Measurements from ENCODE around the gene COMT. TPM values are rescaled to one million over a fixed set of nuclear protein-coding genes. Genes with fewer than 3 reads are reported as not detected.
A peak's percentile ranks its signal among the peaks of the same experiment; 100 is the strongest.

The COMT gene
- total and polyA plus RNA-seq, 9 of the 15 experiments (the other 6 are each of a cell fraction or from before 2014, with no cell fraction given), result 12.5 to 351 (median 155) TPM

DNA sequence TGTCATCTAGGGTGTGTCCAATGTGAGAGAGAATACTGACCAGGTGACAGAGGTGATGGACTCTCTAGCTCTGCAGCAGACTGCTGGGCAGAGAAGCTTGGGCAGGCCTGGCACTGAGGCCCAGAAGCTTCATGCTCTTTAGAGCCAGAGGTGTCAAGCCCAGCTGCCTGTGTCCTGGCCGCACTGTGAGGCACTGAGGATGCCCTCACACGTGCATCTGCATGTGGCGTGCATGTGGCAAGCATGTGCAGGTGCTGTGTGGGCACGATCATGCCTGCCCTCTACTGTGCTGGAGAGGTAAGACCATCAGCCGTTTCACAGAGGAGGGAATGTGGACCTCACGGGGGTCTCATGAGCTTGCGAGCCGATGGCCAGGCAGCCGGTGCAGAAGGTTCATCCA is 15.9 kb downstream of the COMT start (continued):
- TF ChIP-seq ZBTB7A (IDR thresholded peaks at IDR 0.05; ENCODE audit: borderline replicate concordance, control insufficient read depth, low read depth, low read length) (peak; percentile 46; the same call in 1 of the 2 replicates), MTA3 (IDR thresholded peaks at IDR 0.05; ENCODE audit: borderline replicate concordance) (0 out of 2 replicates have a peak, but pooled peaks have one; percentile 55), YY1 (IDR thresholded peaks at IDR 0.05; ENCODE audit: borderline replicate concordance in 1 of 3, control insufficient read depth in 1 of 3, extremely low read depth in 1 of 3, insufficient read depth in 3 of 3, insufficient read length in 1 of 3, insufficient replicate concordance in 2 of 3, low read depth in 1 of 3, low read length in 2 of 3) (peak in 1 of 3 experiments; percentile 7), MTA2 (IDR thresholded peaks at IDR 0.05; ENCODE audit: low read depth) (no peak), NCOA6 (IDR thresholded peaks at IDR 0.05) (no peak), BDP1 (IDR thresholded peaks at IDR 0.05; ENCODE audit: insufficient read depth, insufficient read length) (no peak), SETDB1 (IDR thresholded peaks at IDR 0.05; ENCODE audit: low read length) (peak; percentile 53), E2F3 (CRISPR knock-in tag; IDR thresholded peaks at IDR 0.05) (0 out of 2 replicates have a peak, but pooled peaks have one; percentile 29), KDM2B (CRISPR knock-in tag; IDR thresholded peaks at IDR 0.05) (no peak), ZFPM2 (CRISPR knock-in tag; IDR thresholded peaks at IDR 0.05) (no peak)
- TF ChIP-seq, protein P1, sequence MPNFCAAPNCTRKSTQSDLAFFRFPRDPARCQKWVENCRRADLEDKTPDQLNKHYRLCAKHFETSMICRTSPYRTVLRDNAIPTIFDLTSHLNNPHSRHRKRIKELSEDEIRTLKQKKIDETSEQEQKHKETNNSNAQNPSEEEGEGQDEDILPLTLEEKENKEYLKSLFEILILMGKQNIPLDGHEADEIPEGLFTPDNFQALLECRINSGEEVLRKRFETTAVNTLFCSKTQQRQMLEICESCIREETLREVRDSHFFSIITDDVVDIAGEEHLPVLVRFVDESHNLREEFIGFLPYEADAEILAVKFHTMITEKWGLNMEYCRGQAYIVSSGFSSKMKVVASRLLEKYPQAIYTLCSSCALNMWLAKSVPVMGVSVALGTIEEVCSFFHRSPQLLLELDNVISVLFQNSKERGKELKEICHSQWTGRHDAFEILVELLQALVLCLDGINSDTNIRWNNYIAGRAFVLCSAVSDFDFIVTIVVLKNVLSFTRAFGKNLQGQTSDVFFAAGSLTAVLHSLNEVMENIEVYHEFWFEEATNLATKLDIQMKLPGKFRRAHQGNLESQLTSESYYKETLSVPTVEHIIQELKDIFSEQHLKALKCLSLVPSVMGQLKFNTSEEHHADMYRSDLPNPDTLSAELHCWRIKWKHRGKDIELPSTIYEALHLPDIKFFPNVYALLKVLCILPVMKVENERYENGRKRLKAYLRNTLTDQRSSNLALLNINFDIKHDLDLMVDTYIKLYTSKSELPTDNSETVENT (CRISPR knock-in tag; IDR thresholded peaks at IDR 0.05), result peak; percentile 83; the same call in 1 of the 2 replicates
- TF ChIP-seq, protein P2, sequence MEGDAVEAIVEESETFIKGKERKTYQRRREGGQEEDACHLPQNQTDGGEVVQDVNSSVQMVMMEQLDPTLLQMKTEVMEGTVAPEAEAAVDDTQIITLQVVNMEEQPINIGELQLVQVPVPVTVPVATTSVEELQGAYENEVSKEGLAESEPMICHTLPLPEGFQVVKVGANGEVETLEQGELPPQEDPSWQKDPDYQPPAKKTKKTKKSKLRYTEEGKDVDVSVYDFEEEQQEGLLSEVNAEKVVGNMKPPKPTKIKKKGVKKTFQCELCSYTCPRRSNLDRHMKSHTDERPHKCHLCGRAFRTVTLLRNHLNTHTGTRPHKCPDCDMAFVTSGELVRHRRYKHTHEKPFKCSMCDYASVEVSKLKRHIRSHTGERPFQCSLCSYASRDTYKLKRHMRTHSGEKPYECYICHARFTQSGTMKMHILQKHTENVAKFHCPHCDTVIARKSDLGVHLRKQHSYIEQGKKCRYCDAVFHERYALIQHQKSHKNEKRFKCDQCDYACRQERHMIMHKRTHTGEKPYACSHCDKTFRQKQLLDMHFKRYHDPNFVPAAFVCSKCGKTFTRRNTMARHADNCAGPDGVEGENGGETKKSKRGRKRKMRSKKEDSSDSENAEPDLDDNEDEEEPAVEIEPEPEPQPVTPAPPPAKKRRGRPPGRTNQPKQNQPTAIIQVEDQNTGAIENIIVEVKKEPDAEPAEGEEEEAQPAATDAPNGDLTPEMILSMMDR (IDR thresholded peaks at IDR 0.05 in 2 of 3, conservative IDR thresholded peaks at IDR 0.05 in 1 of 3; ENCODE audit: insufficient read depth in 2 of 3, low read depth in 1 of 3, low read length in 3 of 3), result peak; percentile 20 to 44 (median 35); a peak in 3 of 6 replicates
